Prostate gland (tissue), 2 donors: Measurements from ENCODE around the gene RAB11FIP2.

Source experiments
- POLR2A ChIP-seq: fragments of 450-650 bp; IDR thresholded peaks from one replicate; pipeline ENCODE4 v1.6.1; 2016; ENCODE audit warnings: antibody characterized with exemption, mild to moderate bottlenecking
- POLR2AphosphoS5 ChIP-seq: sonication (generic); formaldehyde crosslinking; IDR thresholded peaks from one replicate; pipeline ENCODE4 v1.6.1; 2017; ENCODE audit warnings: antibody characterized with exemption
- TF ChIP-seq, protein P1 (sequence below), 4 experiments: fragments of 200-600 bp in 2 of 4; fragments of 450-650 bp in 2 of 4; sonication (generic) in 2 of 4; IDR thresholded peaks; 1 replicate in 3 of 4; 2 replicates in 1 of 4; pipeline ENCODE4 v1.5.1; 2016 to 2019; ENCODE audit warnings: antibody characterized with exemption in 4 of 4, mild to moderate bottlenecking in 2 of 4, moderate library complexity in 2 of 4

DNA sequence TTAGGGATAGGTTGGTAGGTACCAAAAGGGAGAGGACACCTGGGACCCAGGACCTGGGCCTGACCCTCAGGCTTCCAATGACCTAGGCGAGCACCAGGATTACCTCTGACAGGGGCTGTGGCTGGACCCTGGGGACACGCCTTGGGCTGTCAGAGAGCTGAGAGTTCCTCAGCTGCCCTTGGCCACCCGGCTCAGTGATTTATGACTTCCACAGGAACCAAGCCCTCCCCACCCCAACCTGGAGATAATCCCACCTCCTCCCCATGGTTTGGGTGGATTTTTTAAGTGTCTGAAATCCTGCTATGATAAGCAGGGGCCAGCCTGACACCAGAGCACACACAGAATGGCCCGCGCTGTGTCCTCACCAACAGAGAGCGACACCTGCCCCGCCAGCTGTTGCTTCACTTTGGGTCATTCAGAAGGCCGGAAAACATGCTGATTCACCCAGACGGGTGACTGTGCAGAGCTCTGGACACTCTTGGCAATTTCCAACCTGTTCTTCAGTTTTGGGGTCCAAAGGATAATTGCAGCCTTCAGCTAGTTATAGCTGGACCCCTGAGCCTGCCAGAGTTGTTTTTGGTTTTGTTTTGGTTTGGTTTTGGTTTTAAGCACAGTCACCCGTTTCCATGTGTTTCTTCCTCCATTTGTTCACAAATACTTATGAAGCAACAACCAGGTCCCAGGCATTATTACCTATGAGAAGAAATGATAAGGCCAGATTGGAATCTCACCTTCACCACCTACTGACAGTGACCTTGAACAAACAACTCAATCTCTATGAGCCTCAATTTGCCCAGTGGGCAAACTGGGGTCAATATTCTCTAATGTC lies 78.2 kb downstream of the RAB11FIP2 start:
- TF ChIP-seq, protein P1, sequence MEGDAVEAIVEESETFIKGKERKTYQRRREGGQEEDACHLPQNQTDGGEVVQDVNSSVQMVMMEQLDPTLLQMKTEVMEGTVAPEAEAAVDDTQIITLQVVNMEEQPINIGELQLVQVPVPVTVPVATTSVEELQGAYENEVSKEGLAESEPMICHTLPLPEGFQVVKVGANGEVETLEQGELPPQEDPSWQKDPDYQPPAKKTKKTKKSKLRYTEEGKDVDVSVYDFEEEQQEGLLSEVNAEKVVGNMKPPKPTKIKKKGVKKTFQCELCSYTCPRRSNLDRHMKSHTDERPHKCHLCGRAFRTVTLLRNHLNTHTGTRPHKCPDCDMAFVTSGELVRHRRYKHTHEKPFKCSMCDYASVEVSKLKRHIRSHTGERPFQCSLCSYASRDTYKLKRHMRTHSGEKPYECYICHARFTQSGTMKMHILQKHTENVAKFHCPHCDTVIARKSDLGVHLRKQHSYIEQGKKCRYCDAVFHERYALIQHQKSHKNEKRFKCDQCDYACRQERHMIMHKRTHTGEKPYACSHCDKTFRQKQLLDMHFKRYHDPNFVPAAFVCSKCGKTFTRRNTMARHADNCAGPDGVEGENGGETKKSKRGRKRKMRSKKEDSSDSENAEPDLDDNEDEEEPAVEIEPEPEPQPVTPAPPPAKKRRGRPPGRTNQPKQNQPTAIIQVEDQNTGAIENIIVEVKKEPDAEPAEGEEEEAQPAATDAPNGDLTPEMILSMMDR (IDR thresholded peaks at IDR 0.05) = no peak
- no peak for TF ChIP-seq POLR2A
- TF ChIP-seq POLR2AphosphoS5 = no peak
